GM12878 (cell line): Measurements from ENCODE around the gene MYO10.

Experiments used
- KDM1A ChIP-seq: fragments of 200-600 bp; sonication (generic); IDR thresholded peaks from 2 replicates; pipeline ENCODE4 v1.6.1; 2016; ENCODE audit warnings: borderline replicate concordance
- POLR2AphosphoS2 ChIP-seq: IDR thresholded peaks from 2 replicates; pipeline ENCODE4 v1.6.1; 2011; ENCODE audit warnings: low read depth, mild to moderate bottlenecking, low read length, improper control_type of control experiment, moderate library complexity
- TF ChIP-seq, protein P1 (sequence below): IDR thresholded peaks from 2 replicates; pipeline ENCODE4 v1.6.1; 2012; ENCODE audit warnings: mild to moderate bottlenecking, low read depth, low read length

DNA sequence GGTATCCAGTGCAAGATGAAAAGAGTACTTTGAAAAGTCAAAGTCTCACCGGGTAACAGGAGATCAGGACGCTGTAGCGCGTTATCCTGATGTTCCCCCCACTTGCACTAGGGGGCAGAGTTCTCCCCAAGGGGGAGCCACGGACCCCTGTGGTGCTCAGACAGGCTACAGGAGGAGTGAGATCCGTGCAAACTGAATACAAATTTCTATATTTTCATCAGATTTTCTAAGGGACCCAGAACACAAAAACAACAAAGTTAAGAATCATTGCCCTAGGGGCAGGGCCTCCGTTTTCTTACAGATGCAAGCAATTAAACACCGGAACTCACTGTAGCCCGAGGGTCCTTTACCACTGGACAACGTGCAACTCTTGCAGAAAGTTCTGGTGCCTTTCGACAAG, 2.0 kb downstream of the MYO10 start:
- no peak for TF ChIP-seq KDM1A
- no peak for TF ChIP-seq POLR2AphosphoS2
- TF ChIP-seq, protein P1, sequence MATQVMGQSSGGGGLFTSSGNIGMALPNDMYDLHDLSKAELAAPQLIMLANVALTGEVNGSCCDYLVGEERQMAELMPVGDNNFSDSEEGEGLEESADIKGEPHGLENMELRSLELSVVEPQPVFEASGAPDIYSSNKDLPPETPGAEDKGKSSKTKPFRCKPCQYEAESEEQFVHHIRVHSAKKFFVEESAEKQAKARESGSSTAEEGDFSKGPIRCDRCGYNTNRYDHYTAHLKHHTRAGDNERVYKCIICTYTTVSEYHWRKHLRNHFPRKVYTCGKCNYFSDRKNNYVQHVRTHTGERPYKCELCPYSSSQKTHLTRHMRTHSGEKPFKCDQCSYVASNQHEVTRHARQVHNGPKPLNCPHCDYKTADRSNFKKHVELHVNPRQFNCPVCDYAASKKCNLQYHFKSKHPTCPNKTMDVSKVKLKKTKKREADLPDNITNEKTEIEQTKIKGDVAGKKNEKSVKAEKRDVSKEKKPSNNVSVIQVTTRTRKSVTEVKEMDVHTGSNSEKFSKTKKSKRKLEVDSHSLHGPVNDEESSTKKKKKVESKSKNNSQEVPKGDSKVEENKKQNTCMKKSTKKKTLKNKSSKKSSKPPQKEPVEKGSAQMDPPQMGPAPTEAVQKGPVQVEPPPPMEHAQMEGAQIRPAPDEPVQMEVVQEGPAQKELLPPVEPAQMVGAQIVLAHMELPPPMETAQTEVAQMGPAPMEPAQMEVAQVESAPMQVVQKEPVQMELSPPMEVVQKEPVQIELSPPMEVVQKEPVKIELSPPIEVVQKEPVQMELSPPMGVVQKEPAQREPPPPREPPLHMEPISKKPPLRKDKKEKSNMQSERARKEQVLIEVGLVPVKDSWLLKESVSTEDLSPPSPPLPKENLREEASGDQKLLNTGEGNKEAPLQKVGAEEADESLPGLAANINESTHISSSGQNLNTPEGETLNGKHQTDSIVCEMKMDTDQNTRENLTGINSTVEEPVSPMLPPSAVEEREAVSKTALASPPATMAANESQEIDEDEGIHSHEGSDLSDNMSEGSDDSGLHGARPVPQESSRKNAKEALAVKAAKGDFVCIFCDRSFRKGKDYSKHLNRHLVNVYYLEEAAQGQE = no peak
